ENCODE measurements around the gene KCNE4.

KCNE4 gene

DNA sequence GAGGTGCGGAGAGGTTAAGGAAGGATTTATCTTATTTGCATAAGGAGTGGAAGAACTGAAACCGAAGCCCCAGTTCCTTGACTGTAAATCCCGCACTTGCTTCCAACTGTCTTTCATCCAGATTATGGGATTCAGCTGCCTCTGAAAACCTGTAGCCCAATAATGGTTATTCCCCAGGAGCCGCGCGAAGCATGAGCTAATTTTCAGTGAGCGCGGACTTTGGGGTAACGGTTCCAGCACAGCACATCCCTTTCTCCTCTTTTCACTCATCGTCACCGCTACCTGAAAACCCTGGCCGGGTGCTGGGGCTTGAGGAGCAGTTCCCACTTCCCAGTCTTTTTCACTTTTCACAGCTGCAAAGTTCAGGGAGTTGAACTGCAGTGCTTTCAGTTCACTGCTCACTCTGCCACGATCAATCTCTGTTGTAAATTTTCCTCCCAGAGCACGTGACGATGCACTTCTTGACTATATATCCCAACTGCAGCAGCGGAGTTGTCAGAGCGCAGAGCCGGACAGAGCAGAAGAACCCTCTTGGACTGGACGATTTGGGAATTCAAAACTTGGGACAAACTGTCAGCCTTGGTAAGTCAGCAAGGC, at the start of gene KCNE4:
Gene KCNE4, plus strand, starts transcription at position 498 of the 597 bp plus-strand sequence. CDS start 641 bp downstream, outside the sequence.
- no peak within 1 kb of the TSS for H3K27ac ChIP-seq
- TF ChIP-seq ZFX (IDR thresholded peaks at IDR 0.05) = no peak
- no peak for TF ChIP-seq CTCF (conservative IDR thresholded peaks at IDR 0.05)

- TF ChIP-seq CTCF (conservative IDR thresholded peaks at IDR 0.05) (no peak), ZFX (IDR thresholded peaks at IDR 0.05) (no peak)
- H3K27ac ChIP-seq = no peak overlapping the region
These were observed 48.8 kb upstream of the KCNE4 start for GRCh38 chr2:223003191-223003590.

GRCh38 chr2:223005496-223005895, 46.5 kb upstream of the KCNE4 start:
- H3K27ac ChIP-seq = no peak overlapping the region
- TF ChIP-seq CTCF (conservative IDR thresholded peaks at IDR 0.05) (no peak), ZFX (IDR thresholded peaks at IDR 0.05) (no peak)

DNA sequence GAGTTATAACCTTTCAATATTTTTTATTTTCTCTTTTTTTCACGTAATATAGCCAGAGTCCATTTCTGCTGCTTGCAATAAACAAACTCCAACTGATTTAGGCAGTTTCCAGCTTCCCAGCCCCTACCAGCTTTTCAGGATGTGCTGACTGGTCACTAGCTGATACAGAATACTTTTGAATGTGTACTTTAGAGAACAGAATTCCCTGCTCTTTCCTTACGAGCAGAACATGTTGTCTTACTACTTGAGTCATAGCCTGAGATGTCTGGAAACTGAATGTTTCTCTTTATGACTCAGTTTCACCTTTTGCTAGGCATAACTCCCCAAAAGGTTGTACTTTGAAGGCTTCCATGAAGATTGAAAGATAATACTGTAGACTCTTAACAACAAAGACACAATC, 44.5 kb upstream of the KCNE4 start:
- TF ChIP-seq ZFX (IDR thresholded peaks at IDR 0.05) = no peak
- TF ChIP-seq CTCF (conservative IDR thresholded peaks at IDR 0.05) = no peak
- H3K27ac ChIP-seq = no peak overlapping the region

GRCh38 chr2:223008162-223008561, 43.8 kb upstream of the KCNE4 start:
- H3K27ac ChIP-seq = no peak overlapping the region
- no peak for TF ChIP-seq ZFX (IDR thresholded peaks at IDR 0.05)
- TF ChIP-seq CTCF (conservative IDR thresholded peaks at IDR 0.05) = no peak

- no peak overlapping the region for H3K27ac ChIP-seq
- TF ChIP-seq ZFX (IDR thresholded peaks at IDR 0.05) (no peak), CTCF (conservative IDR thresholded peaks at IDR 0.05) (no peak)
These were observed 43.0 kb upstream of the KCNE4 start for GRCh38 chr2:223008956-223009355.

GRCh38 chr2:223010641-223011040, 41.3 kb upstream of the KCNE4 start:
- TF ChIP-seq CTCF (conservative IDR thresholded peaks at IDR 0.05) (no peak), ZFX (IDR thresholded peaks at IDR 0.05) (no peak)
- no peak overlapping the region for H3K27ac ChIP-seq

All from C4-2B (cell line).